Activated gamma-delta T cell (primary cell): ENCODE measurements around the gene CHTF18.
"Not testable (repeated sequence)": the region's sequence is repeated elsewhere in the genome, so short reads cannot be mapped to it uniquely, and the experiment has no call there.

ENCODE experiments used
- DNase-seq: peaks from one replicate; lab custom pipeline; 2025; lab: John Stamatoyannopoulos, UW

The CHTF18 gene

GRCh38 chr16:808085-808386 lies 19.6 kb downstream of the CHTF18 start:
- no peak for DNase-seq

GRCh38 chr16:813204-813915 lies 24.9 kb downstream of the CHTF18 start:
- no peak for DNase-seq

GRCh38 chr16:813916-814412 lies 25.5 kb downstream of the CHTF18 start:
- DNase-seq, result no peak

DNA sequence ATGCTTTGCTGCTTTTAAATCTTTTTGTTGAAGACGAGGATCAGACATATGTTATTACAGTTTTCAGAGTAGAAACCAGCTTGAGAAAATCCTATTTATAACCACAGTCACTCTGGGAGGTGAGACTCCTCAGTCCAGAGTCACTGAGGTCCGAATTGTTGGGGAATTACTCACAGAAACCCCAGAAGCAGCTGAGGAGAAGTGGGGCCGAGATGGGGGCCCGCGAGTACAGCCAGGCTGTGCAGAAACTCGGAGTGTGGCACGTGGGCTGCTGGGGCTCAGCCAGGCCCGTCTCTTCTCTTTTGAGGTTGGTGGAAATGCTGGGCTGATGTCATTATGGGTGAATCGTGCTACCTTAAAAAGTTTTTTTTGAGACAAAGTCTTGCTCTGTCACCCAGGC lies 26.6 kb downstream of the CHTF18 start:
- DNase-seq, result no peak

- no peak for DNase-seq
Observed at GRCh38 chr16:815861-816260, 27.4 kb downstream of the CHTF18 start.

GRCh38 chr16:817001-817906 lies 28.8 kb downstream of the CHTF18 start:
- no peak for DNase-seq

- no peak for DNase-seq
Observed at GRCh38 chr16:818132-818531, 29.7 kb downstream of the CHTF18 start.

DNA sequence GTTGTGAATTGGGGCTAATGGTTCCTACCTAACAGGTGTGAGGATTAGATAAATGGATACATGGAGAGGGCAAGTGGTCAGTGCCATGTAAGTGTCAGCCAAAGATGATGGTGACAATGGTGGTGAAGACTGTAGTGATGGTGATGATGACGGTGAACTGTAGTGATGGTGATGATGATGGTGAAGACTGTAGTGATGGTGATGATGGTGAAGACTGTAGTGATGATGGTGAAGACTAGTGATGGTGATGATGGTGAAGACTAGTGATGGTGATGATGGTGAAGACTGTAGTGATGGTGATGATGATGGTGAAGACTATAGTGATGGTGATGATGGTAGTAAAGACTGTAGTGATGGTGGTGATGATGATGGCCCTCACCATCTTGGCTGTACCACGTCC lies 30.2 kb downstream of the CHTF18 start:
- DNase-seq, result no peak

DNA sequence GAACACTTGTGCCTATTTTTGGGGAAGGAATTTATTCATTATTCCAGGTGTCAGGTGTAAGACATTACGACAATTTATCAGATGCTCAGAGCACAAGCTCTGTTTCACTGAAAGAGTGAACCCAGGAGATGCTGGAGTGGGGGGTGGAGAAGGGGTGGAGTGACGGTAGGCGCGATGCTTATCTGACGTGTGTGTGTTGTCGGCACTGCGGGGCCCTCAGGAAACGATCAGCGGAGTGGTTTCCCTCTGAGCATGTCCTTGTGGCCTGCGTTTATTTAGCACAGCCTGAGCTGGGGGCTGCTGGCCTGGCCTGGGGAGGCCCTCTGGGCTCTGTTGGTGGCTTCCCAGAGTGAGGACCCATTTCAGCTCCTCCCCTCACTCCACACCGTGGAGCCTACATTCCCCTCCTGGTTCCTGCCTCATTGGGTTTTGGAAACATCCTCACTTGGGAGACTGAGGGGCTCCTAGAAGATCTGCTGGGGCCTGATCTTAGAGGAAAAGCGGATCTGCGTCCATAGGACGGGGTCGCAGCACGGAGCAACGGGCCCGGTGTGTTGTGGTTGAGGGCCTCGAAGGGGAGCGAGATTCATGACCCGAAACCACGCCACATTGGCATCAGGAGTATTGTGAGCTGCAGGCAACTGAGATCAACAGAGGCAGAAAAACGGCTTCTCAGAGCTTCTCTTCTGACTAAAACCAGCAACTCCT lies 31.1 kb downstream of the CHTF18 start:
- no peak for DNase-seq

GRCh38 chr16:820044-820408 lies 31.6 kb downstream of the CHTF18 start:
- not testable (repeated sequence) for DNase-seq

DNA sequence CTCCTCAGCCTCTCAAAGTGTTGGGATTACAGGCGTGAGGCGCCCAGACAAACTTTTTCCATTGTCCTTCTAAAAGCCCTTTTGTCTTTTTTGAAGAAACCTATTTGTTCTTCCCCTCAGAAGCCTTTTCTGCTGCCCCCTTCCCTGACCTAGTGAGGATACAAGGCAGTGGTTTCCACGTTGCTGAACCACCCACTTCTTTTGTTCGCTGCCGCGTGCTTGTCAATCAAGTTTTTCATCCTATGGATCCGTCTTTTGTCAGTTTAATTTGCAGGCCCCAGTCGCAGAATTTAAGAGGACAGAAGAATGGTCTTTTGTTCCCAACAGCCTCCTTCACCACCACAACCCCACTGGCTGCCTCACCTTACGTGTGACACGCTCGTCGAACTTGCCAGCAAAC lies 32.3 kb downstream of the CHTF18 start:
- no peak for DNase-seq

DNA sequence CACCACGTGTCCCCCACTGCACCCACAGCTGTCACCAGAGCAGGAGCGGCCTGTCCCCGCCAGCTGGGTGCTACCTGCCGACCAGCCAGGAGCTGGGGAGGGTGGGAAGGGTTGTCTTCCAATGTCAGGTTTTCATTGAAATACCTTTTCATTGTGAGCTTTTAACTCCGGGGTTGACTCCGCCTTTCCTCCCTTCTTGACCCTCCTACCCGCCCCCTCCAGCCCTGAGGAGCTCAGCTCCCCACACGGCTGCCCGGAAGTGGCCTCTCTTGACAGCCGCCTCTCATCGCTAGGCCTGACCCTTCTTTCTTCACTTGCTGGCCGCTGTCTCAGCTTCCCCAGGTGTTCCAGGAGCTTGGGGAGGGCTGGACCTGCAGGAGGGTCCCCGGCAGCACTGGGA lies 33.3 kb downstream of the CHTF18 start:
- DNase-seq, result no peak

DNA sequence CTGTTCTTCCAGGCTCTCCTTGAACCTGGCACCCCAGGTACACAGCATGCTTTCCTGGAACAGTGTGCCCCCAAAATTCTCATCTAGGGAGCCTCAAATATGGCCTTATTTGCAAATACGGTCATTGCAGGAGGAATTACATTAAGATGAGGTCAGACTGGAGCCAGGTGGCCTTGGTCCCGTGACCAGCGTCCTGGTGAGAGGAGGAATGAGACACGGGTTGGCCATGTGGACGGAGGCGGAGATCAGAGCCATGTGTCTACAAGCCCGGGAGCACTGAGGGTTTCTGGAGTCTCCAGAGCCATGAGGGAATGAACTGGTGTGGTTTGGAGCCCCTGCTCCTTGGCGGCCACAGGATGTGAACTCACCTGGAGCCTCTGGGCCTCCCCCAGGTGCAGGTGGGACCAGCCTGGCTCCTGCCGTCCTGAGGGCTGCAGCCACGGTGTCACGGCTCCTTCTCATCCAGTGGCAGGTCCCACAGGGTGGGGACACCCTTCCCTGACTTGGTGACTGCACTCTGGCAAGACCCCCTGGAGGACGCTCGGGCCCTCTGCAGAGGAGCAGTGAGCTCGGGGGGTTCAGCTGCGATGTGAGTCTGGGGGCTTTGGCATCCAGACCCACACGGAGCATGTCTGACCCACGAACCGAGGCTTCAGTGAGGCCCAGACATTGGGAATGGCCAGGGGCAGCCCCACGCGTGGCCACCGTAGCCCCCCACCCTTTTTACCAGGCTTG lies 33.9 kb downstream of the CHTF18 start:
- no peak for DNase-seq

DNA sequence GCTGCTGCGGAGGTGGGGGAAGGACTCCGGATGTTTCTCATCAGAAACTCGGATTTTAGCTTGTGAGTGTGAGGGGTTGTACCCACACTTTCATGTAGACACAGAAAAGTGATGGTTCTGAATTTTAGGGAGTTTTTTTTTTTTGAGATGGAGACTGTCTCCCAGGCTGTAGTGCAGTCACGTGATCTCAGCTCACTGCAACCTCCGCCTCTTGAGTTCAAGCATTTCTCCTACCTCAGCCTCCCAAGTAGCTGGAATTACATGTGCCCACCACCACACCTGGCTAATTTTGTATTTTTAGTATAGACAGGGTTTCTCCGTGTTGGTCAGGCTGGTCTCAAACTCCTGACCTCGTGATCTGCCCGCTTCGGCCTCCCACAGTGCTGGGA lies 34.5 kb downstream of the CHTF18 start:
- no peak for DNase-seq

DNA sequence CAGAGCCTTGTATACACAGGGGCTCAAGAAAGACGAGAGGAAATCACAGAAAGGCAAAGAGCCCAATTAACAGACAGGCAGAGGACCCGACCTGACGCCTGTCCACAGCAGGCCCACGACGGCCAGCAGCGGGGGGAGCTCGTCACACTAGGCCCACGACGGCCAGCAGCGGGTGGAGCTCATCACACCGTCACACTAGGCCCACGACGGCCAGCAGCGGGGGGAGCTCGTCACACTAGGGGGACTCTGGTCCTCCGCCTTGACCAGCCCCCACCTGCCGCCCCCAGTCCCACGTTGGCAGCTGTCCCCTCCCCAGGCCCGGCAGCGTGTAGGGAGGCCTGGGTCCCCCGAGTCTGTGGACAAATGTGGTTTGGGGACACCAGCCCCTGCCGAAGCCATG lies 35.8 kb downstream of the CHTF18 start:
- DNase-seq, result no peak

- DNase-seq, result no peak
Observed at GRCh38 chr16:824601-825000, 36.2 kb downstream of the CHTF18 start.

DNA sequence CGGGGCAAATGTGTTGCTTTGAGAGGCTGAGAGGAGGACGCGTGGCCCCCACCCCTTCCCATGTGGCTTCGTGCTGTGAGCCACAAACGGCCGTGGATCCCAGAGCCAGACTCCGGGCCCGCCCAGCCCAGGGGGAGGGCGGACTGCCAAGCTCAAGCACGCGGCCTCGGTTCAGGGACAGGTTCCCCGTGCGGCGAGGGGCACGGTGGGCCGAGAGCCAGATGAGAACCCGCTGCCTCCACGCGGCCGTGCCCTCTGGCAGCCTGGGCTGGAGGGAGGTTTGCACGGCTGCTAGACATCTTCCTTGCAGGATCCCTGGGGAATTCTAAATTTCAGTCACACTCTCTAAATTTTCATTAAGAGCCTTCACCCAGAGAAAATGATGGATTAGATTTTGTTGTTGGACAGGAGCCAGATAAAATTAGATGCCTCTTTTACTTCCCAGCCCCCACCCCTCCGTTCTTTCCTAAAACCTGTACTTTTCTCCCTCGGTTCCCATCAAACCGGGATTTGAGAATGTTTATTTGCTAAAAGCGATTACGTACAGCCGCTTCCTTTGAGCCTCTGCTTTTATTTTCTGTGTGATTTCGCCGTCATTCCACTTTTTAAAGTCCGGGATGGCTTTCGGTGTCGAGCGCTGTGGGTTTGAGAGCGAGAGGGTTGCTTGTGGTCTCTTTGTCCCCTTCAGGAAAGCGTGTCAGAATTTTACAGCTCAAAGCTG lies 37.1 kb downstream of the CHTF18 start:
- DNase-seq, result no peak

DNA sequence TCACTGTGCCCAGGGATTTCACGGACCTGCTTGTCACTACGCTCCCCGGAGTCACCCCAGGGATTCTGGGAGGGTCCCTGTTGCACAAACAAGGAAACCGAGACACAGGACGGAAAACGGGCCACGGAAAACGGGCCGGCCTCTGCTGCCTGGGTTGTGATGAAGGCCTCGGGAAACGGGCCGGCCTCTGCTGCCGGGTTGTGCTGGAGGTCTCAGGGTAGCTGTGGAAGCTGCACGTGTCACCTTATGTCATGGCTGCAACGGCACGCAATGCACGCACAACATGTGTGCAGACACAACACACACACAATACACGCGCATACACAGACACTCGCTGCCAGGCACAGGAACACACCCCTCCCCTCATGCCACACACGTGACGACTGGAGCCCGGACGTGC lies 39.1 kb downstream of the CHTF18 start:
- DNase-seq, result no peak

- no peak for DNase-seq
Observed at GRCh38 chr16:828891-829290, 40.5 kb downstream of the CHTF18 start.

DNA sequence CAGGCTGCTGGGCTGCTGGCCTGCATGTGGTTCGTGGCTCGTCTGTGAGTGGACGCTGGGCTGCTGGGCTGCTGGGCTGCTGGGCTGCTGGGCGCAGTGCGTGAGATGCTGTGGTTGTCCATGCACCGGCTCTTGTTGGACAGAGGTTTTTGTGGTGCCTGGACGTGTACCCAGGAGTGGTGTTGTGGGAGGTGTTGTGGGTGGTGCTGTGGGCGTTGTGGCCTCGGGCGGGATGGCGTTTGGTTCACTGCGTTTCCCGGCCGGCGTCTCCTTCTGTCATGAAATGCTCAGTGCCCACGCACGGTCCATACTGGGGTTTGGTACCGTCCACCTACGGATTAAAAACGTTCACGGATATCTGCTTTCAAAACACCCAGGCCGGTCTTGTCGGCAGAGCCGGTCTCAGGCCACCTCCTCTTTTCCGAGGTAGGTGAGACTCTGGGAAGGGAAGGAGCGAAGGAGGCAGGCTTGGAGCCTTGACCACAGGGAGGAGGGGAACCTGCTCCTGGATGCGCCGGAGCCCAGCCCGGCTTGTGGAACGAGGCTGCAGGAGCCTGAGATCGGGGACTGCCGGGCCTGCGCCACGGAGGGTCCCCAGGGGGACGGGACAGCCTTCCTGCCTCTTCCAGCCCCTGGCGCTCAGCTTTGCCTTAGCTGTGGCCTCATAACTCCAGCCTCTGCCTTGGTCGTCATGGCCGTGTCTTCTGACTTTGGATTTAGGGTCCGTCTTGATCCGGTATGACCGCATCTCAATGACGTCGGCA lies 41.9 kb downstream of the CHTF18 start:
- DNase-seq, result no peak
